Endothelial cell of umbilical vein (primary cell): ENCODE results near the gene RPP40.

Experiments
- EZH2 ChIP-seq: IDR thresholded peaks from 2 replicates; pipeline ENCODE4 v1.6.1; 2012; ENCODE audit warnings: borderline replicate concordance, low read depth, mild to moderate bottlenecking, moderate library complexity, low read length, inconsistent platforms; ENCODE audit not compliant: severe bottlenecking
- FOS ChIP-seq: IDR thresholded peaks from 2 replicates; pipeline ENCODE4 v1.6.1; 2011; ENCODE audit warnings: mild to moderate bottlenecking, low read length, moderate library complexity, borderline replicate concordance; ENCODE audit not compliant: insufficient read depth
- GATA2 ChIP-seq: IDR thresholded peaks from 2 replicates; pipeline ENCODE4 v1.7.0; 2011; ENCODE audit warnings: low read depth, mild to moderate bottlenecking, moderate library complexity, mixed read lengths, low read length; ENCODE audit not compliant: insufficient read length, insufficient read depth
- JUN ChIP-seq: IDR thresholded peaks from 2 replicates; pipeline ENCODE4 v1.6.1; 2011; ENCODE audit warnings: borderline replicate concordance, low read depth; ENCODE audit not compliant: insufficient read length, insufficient read depth
- MYC ChIP-seq: IDR thresholded peaks from one replicate; pipeline ENCODE4 v1.6.1; 2011; ENCODE audit warnings: mild to moderate bottlenecking, low read depth, low read length
- POLR2A ChIP-seq: IDR thresholded peaks from 2 replicates; pipeline ENCODE4 v1.6.1; 2012; ENCODE audit warnings: low read depth, mild to moderate bottlenecking, control low read depth, low read length
- POLR2AphosphoS5 ChIP-seq: IDR thresholded peaks from 2 replicates; pipeline ENCODE4 v1.6.1; 2012; ENCODE audit warnings: low read depth, mild to moderate bottlenecking, control low read depth, low read length, moderate library complexity; ENCODE audit not compliant: insufficient read depth
- TF ChIP-seq, protein P1 (sequence below), 2 donors: IDR thresholded peaks; 1 replicate in 1 of 2; 2 replicates in 1 of 2; pipeline ENCODE4 v1.5.1; 2011; ENCODE audit warnings: low read length in 2 of 2, mild to moderate bottlenecking in 2 of 2, moderate library complexity in 2 of 2, control low read depth in 1 of 2, inconsistent platforms in 1 of 2, low read depth in 1 of 2; ENCODE audit not compliant: insufficient read depth in 1 of 2; ENCODE audit errors: extremely low read depth in 1 of 2
- TF ChIP-seq, protein P2 (sequence below): IDR thresholded peaks from 2 replicates; pipeline ENCODE4 v1.6.1; 2011; ENCODE audit not compliant: insufficient read depth, insufficient read length

DNA sequence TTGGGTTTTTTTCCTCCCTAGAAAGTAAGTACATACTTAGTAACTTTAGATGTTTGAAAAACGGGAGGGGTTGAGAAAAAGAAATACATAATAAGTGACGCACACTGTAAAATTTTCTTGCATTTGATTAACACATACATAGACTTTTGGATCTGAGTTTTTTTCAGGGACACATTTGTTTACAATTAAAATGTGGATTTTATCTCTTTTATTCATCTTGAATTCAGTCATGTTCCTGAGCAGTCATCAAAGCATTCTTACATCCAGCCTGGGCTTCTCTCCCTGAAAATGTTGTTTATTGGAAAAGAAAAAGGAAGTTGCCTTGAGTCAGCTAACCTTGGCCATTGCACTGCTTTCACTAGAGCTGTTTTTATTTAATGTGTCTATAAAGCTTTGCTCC is 8.7 kb upstream of the RPP40 start:
- TF ChIP-seq, protein P1, sequence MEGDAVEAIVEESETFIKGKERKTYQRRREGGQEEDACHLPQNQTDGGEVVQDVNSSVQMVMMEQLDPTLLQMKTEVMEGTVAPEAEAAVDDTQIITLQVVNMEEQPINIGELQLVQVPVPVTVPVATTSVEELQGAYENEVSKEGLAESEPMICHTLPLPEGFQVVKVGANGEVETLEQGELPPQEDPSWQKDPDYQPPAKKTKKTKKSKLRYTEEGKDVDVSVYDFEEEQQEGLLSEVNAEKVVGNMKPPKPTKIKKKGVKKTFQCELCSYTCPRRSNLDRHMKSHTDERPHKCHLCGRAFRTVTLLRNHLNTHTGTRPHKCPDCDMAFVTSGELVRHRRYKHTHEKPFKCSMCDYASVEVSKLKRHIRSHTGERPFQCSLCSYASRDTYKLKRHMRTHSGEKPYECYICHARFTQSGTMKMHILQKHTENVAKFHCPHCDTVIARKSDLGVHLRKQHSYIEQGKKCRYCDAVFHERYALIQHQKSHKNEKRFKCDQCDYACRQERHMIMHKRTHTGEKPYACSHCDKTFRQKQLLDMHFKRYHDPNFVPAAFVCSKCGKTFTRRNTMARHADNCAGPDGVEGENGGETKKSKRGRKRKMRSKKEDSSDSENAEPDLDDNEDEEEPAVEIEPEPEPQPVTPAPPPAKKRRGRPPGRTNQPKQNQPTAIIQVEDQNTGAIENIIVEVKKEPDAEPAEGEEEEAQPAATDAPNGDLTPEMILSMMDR (IDR thresholded peaks at IDR 0.05; ENCODE audit: extremely low read depth in 1 of 2, insufficient read depth in 1 of 2, low read depth in 1 of 2, low read length in 2 of 2), result no peak
- TF ChIP-seq POLR2A, result no peak
- no peak for TF ChIP-seq EZH2
- TF ChIP-seq POLR2AphosphoS5, result no peak
- TF ChIP-seq, protein P2, sequence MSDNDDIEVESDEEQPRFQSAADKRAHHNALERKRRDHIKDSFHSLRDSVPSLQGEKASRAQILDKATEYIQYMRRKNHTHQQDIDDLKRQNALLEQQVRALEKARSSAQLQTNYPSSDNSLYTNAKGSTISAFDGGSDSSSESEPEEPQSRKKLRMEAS, result no peak
- no peak for TF ChIP-seq MYC
- no peak for TF ChIP-seq JUN
- peak; percentile 38 for TF ChIP-seq FOS
- TF ChIP-seq GATA2, result peak; percentile 43
